Kidney glomerular epithelial cell (primary cell): ENCODE results near the gene CHRNA9.

Source experiments
- DNase-seq: peaks from one replicate; lab custom pipeline; 2025; lab: John Stamatoyannopoulos, UW

Gene CHRNA9

DNA sequence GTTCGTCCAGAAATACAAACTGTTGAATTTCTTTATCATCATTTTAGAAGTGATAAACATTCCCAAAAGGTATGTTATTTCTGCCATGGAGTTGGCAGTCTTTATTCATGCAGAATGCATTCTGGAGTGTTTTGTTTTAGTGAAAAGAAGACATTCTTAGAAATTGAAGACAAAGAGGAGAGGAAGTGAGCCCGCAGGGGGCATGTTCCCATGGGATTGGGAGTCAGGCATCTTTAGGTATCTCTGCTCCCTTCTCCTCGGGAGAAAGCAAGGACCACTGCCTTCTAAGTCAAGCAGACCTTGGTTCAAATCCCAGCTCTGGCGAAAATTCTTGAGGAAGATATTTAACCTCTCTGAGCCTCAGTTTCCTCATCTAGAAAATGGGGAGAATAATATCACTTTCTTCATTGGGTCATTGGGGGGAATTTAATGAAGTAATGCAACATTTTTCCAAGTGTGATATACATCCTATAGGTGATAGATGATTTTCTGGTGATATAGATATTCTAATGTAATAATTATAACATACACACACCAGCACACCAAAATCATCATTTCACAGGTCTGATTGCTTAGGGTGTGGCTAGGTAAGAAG lies 26.5 kb upstream of the CHRNA9 start:
- DNase-seq, result no peak

DNA sequence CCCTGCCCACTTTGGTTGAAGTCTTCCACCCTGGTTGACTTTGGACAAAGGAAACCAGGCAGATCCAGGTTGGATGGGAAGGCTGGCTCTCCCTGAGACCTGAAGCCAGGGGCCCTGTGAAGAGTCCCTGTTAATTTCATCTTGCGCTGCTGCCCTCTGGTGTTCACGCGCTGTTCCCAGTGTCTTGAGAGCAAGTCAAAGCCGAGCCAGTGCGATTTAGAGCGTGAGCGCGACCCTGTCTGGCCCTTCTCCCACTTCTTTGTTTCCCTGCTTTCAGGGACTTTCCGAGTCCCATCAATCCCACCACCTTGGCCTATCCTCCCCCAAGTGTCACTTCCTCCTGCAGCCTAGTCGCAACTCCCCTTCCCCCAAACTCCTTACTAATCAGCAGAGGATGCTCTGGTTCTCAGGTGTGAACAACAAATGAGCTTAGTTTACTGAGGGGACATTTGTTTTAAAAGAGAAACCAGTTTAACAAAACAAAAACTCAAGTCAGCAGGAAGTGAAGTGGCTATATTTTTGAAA lies 25.8 kb upstream of the CHRNA9 start:
- DNase-seq, result no peak

DNA sequence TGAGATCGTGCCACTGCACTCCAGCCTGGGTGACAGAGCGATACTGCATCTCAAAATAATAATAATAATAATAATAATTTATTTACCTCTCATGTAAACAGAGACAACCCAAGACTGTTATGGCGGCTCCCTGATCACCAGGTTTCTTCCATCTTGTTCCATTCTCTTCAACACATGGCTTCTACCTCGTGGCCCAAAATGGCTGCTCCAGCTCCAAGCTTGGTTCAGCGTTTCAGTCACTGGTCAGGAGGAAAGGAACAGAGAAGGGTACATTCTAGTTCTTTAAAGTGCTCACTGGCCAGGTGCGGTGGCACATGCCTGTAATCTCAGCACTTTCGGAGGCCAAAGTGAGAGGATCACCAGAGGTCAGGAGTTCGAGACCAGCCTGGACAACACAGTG lies 24.9 kb upstream of the CHRNA9 start:
- DNase-seq, result no peak

DNA sequence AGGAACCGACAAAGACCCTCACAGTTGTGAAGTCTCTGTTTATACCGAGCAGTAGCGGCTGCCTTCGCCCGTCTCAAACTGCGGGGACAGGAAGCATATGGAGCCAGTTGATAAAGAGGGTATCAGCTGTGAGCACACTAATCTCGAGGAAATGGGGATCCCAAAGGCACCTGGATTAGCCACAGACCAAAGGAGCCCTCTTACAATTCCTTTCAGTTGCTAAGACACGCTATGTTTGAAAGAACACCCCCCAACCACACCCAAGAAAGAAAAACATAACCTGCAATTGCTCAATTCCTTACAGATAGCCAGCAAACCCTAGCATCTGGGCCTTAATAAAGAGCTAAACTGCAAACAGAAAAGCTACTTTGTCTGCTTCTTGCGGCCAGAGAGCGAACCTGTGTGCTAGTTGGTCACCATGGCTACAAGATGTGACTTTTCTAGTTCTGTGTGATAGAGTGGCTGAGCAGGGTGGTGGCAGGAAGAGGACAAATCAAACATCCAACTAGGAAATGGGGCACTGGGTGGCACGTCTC lies 23.3 kb upstream of the CHRNA9 start:
- DNase-seq, result no peak

DNA sequence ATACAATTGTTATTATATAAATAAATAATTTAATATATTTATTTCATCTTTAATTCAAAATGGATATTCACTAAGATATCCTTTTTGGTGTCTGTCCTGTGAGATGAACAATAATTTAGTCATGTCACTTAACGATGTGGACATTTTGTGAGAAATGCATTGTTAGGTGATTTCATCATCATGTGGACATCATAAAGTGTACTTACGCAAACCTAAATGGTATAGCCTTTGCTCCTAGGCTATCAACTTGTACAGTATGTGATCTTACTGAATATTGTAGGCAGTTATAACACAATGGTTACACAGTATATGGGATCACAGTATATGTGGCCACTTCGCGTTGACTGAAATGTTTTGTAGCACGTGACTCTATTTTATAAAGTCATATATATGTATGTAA lies 20.2 kb upstream of the CHRNA9 start:
- DNase-seq, result no peak

DNA sequence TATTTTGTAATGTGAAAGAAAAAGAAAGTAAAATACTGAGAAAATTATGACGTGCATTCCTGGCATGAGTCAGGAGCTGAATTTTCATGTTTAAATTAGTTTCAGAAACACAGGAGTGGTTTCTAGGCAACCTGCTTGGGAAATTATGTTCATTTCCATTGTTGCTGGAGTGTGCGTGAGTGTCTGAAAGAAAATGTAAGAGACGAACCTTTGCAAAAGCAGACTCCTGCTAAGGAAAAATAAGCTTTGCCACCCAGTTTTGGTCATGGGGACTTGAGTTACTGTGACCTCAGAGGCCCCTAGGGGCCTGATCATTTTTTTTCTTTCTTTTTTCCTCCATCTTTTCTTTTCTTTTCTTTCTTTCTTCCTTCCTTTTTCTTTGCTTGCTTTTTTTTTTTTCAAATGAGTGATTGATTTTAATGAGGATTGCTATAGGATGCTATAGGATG lies 18.8 kb upstream of the CHRNA9 start:
- no peak for DNase-seq

DNA sequence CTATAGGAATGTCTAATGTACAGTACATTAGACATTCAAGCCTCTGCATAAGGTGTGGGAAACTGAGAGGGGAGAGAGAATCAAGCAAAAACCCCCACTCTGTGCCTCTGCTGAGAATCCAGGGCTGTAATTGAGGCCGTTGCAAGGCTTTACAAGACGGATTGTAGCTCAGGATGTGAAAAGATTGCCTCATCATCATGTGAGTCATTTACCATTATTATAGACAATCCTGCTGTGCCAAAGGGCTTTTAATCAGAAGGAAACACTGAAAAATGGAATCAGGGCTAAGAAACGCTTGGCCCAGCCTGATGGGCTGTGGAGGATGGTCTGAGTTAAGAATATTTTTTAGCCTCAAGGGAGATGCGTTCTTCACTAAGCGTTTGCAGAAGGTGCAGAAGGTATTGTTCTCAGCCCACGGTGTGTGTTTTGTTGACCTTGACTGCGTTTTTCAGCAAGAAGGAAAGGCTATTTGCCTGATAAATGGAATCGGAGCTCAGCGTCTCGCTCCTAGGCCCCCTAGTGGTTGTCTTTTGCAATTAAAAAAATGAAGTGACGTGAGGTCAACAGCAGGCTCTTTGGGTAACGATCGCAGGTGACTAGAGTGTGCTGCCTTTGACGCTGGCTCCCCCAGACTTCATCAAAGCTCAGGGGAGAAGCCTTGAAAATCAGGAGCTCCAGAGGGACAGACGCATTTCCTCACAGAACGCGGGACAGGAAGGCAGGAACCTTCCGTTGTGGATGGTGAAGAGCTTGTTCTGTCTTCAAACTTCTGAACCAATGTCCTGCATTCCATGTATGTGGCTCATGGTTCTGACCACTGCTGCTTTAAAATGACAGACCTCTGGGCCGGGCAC lies 18.1 kb upstream of the CHRNA9 start:
- no peak for DNase-seq

DNA sequence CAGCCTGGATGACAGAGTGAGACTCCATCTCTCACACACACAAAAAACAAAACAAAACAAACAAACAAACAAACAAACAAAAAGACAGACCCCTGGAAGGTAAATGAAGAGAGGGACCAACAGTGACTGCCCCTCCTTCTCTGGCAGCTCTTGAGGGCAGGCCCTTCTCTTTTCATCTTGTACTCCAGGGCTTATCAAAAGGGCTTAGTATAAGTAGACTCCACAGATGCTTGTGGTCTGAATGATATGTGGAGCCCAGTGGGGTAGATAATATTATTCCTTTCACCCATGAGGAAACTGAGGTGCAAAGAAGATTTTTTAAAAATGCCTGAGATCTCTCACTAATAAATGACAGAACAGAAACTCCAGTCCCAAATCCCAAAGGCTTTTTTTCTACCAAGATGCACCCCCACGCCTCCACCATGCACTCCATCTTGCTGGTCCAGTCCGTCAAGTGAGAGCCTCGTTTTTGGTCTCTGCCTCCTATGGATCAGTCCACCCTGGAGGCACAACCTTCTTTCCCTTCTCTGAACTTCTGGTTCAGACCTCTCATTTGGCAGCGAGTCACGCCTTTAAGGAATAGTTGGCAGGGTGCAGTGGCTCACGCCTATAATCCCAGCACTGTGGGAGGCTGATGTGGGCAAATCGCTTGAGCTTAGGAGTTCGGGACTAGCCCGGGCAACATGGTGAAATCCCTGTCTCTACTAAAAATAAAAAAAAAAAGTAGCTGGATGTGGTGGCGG lies 17.0 kb upstream of the CHRNA9 start:
- no peak for DNase-seq

DNA sequence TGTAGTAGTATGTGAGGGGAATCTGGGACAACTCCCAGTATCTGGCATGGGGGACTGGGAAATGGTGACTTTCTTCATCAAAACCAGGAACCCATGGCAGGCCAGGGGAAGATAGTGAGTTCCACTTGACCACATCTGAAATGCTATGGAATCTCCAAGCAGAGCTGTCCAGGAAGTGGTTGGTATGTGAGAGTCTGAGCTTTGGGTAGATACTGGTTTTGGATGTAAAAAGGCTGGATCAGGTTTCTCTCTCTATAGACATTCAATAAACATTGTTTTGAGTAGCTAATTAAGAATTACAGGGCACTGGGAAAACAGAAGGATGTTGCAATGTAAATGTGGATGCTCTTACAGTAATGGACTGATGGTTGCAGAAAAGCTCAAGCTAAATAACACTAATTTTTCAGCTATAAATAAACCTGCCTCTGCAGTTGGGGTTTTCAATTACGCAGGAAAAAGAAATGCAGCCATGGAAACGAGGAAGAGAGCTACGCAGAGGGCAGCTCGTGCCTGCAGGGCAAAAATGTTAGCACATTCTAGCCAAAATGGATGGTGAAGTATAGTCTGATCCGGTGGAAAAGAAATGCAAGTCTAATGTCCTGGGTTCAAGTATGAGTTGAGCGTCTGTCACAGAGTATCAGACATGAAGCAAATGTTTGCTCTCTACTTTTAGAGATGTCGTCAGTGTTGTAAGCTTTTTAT lies 13.4 kb upstream of the CHRNA9 start:
- no peak for DNase-seq

DNA sequence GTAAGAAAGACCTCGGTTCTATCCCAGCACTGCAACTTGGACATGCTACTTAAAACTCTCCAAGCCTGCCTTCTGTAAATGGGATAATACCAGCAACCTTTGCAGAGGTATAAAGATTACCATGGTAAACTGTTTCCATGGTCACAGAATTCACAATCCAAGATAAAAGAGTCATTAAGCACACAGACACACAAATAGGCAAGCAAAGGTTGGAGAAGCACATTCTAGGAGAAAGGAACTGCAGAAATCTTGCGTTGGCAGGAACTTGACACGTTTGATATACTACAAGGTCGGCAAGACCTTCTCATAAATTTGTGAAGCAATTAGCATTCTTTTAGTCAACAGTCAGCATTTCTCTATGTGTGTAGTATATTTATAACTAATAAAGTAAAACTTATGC lies 12.3 kb upstream of the CHRNA9 start:
- no peak for DNase-seq

DNA sequence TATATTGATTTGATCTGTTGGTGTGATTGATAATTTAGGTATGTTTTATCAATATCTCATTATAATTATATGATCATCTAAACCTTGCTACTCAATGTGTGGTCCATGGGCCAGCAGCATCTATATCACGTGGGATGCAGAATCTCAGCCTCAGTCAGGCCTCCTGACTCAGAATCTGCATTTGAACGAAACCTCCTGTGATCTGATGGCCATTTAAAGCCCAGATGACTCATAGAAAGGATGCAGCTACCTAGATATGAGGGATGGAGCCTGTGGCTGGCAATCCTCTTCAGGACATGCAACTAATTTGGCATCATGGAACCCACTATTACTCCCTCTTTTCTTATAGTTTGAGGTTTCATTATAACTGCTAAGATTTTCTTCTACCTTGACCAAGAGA lies 11.3 kb upstream of the CHRNA9 start:
- no peak for DNase-seq

DNA sequence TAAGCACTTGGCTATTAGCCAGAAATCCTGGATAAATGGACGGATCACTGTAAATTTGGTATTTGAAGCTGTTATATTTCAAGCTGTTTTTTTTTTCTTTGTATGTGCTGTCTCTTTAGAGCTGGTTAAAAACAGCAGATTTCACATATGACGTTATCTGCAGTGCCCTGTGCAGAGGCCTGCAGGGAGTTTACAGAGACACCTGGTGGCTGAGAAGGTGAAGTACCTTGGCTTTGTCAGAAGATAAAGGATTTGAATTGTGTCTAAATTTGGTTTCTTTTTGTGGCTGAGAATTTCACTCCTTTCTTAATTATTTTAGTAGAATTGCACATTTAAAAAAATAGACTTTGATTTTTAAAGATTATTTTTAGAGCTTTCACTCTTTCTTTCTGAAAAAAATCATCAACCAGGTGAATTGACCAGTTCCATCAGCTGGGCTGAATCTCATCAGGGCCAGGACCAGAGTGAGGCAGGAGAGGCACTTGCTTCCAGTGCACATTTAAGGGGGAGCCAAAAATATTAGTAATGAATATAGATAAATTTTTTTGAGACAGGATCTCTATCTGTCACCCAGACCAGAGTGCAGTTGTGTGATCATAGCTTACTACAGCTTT lies 9.6 kb upstream of the CHRNA9 start:
- DNase-seq, result peak; percentile 71

DNA sequence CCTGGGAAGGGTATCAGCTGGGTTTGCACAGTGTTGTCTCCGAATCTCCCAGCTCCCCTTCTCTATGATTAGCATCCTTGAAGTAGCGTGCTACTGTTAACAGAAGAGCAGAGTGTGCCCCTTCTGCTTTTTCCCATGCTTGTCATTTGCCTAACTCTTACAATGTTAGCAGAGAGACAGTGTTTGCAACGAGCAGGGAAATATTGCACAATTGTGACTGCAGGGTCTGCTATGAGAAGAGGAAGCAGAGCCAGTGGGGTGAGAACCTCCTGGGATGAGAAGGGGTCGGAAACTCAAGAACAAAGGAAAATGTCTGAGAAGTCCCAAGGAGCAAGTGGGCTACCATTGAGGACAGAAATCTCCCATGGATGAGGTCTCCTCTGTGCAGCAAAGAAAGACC lies 7.8 kb upstream of the CHRNA9 start:
- DNase-seq, result no peak

DNA sequence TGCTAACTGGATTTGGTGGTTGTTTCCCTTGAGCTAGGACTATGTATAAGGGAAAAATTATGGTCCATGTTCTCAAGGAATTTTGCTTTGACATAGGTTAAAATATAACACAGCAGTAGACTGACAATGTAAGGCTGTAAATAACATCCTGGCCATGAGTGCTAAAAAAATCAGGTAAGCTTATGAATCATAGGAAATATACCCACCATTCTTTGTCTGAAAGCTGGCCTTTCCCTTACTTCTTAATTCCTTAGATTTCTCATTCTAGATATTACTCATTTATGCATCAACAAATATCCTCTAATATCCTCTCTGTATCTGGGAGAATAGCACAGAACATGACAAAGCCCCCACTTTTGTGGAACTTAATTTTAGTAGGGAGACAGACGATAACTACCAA lies 6.8 kb upstream of the CHRNA9 start:
- no peak for DNase-seq

DNA sequence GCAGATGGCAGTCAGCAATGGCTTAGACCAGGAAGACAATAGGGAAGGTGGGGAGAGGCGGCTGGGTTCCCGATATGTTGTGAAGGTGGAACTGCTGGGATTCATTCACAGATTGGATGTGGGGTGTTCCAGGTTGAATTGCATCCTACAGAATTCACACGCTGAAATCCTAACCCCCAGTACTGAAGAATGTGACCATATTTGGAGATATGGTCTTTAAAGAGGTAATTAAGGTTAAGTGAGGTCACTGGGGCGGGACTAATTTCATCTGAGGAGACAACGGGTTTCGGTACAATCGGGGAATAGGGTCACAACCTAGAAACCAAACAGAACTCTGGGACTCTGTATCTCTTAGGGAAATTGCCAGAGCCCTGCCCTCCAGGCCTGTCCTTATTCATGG lies 5.3 kb upstream of the CHRNA9 start:
- DNase-seq, result no peak

DNA sequence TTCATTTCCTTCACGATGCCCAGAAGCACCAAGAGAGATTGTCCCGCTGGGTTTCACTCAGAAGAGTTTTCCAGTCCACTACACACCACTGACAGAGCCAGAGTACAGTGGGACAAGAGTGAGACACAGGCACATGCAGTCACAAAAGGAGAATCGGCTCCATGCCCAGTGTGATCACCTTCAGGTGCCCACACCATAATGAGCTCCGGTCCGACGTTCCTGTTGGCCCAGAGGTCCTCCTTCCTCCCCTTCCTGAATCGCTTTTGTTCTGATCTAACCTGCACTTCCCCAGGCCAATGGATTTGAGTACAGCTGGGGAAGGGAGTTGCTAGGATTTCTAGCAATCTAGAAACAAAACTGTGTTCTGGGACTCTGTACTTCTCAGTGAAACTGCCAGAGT lies 4.6 kb upstream of the CHRNA9 start:
- no peak for DNase-seq

DNA sequence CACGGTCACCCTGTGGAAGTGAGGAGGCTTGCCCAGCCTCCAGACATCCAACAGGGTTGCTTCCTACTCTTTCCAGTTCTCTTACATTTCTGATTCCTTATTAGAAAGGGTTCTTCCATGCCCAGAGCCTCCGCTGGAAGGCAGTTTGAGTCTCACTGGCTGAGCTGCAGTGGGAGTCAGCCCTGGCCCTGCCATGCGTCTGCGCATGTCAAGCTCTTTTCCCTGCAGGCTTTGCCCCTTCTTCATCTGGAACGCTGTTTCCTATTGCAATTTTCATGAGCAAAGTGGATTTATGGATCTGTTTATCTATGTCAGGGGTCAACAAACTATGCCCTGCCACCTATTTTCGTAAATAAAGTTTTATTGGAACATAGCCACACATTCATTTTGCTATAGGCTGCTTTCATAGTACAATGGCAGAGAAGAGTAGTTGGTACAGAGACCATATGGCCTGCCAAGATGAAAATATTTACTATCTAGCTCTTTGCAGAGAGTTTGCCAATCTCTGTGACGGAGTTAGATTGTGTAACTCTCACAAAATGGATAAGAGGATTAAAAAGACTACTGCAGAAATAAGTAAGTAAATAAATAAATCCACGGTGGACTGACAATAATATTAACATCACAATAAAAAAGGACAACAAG lies 3.9 kb upstream of the CHRNA9 start:
- DNase-seq, result no peak

DNA sequence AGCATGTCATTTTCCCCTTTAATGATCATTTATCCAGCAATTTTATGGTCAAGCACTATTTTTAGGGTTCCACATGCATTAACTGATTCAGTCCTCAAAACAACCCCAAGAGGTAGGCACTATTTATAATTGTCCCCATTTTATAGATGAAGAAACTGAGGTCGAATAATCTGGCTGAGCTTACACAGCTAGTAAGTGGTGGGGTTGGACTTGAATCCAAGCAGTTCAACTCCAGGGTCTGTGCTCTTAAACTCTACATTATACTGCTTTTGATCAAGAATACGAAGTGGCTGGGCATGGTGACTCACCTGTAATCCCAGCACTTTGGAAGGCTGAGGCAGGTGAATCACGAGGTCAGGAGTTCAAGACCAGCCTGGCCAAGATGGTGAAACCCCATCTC lies 3.2 kb upstream of the CHRNA9 start:
- no peak for DNase-seq

DNA sequence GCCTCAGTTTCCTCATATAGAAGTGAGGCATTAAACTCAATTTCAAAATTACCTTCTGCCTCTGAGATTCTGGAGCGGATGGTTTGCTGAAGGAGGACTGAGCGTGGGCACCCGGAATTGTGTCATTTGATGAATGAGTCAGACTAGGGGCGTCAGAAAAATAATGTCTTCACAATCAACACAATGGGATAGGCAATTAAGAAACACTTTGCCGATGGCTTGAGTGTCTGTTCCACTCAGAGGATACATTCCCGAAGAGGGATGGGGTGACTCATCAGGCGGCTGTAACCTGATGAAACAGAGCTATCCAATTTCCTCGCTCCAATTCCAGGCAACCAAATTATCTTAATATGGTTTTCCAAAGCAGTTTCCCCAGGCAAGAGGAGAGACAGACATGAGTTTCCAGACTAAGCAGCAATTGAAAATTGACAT lies 1.2 kb upstream of the CHRNA9 start:
- peak; percentile 37 for DNase-seq

DNA sequence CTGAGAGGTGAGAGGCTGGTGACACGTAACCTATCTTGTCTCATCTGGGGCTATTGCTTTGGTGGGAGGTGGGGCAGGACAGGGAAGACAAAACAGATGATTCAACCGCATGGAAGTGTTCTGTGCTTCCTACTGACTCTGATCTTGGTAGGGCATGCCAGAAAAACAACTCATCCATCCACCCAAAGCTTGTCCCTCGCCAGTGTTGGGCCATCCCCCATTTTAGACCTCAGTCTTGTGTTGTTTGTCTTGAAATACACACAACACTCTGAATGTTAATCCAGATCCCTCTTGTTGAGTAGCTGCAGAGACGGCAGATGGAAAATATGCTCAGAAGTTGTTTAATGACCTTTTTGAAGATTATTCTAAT lies 377 bp downstream of the CHRNA9 start:
- no peak for DNase-seq

DNA sequence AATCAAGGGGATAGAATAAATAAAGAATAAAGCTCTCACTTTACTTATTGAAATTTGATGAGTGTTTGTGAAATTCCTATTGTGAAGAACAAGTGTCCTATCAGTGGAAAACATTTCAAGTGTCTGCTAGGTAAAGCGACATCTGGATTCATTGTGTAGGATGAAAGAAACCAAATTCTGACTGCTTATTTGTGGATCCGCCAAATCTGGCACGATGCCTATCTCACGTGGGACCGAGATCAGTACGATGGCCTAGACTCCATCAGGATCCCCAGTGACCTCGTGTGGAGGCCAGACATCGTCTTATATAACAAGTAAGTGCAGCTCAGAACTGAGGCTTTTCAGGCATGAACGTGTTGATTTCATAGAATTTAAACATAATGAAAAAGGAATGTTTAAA lies 1.9 kb downstream of the CHRNA9 start:
- no peak for DNase-seq
